BLaER1 (cell line): Measurements from ENCODE around the gene RRAS2.
"Not testable (repeated sequence)": the region's sequence is repeated elsewhere in the genome, so short reads cannot be mapped to it uniquely, and the experiment has no call there.

Source experiments
- H3K27ac ChIP-seq: shearing (Covaris generic); formaldehyde crosslinking; 2 replicates; pipeline ENCODE4 v1.8.1; 2022
- H3K27me3 ChIP-seq: shearing (Covaris generic); formaldehyde crosslinking; 2 replicates; pipeline ENCODE4 v1.8.1; 2022
- H3K36me3 ChIP-seq: shearing (Covaris generic); formaldehyde crosslinking; 2 replicates; pipeline ENCODE4 v1.8.1; 2022
- H3K4me1 ChIP-seq: shearing (Covaris generic); formaldehyde crosslinking; 2 replicates; pipeline ENCODE4 v1.8.1; 2022
- H3K4me2 ChIP-seq: shearing (Covaris generic); formaldehyde crosslinking; 2 replicates; pipeline ENCODE4 v1.8.1; 2022
- H3K4me3 ChIP-seq: shearing (Covaris generic); formaldehyde crosslinking; 2 replicates; pipeline ENCODE4 v1.8.1; 2022
- H3K9ac ChIP-seq: shearing (Covaris generic); formaldehyde crosslinking; 2 replicates; pipeline ENCODE4 v1.8.1; 2022
- H3K9me3 ChIP-seq: shearing (Covaris generic); formaldehyde crosslinking; 2 replicates; pipeline ENCODE4 v1.8.1; 2022
- H4K20me1 ChIP-seq: shearing (Covaris generic); formaldehyde crosslinking; 2 replicates; pipeline ENCODE4 v1.8.1; 2022
- Cebpa-rat ChIP-seq: shearing (Covaris generic); IDR thresholded peaks from 2 replicates; pipeline ENCODE4 v1.8.1; 2022

The RRAS2 gene

GRCh38 chr11:14345668-14346067, 13.3 kb downstream of the RRAS2 start:
- H3K36me3 ChIP-seq: peaks cover 4% of the 10 kb centered on the region; the same call in 1 of the 2 replicates
- no peak overlapping the region for H3K4me2 ChIP-seq
- no peaks in the 10 kb centered on the region for H4K20me1 ChIP-seq
- H3K4me3 ChIP-seq: no peak overlapping the region
- peaks cover 71% of the 10 kb centered on the region for H3K9me3 ChIP-seq
- no peak for TF ChIP-seq Cebpa-rat
- no peaks in the 10 kb centered on the region for H3K27me3 ChIP-seq
- peaks cover 19% of the 10 kb centered on the region for H3K4me1 ChIP-seq
- no peak overlapping the region for H3K27ac ChIP-seq
- H3K9ac ChIP-seq: no peak overlapping the region

- not testable (repeated sequence) for H3K27me3 ChIP-seq, H3K4me3 ChIP-seq, H3K9ac ChIP-seq, H3K27ac ChIP-seq, H3K4me2 ChIP-seq, H4K20me1 ChIP-seq, H3K36me3 ChIP-seq
- peaks cover 19% of the 10 kb centered on the region for H3K4me1 ChIP-seq
- H3K9me3 ChIP-seq: peaks cover 67% of the 10 kb centered on the region
These were observed 14.0 kb downstream of the RRAS2 start for GRCh38 chr11:14345016-14345415.

- Histone ChIP-seq H4K20me1 (no peaks in the 10 kb centered on the region), H3K9me3 (peaks cover 56% of the 10 kb centered on the region), H3K27me3 (no peaks in the 10 kb centered on the region), H3K4me3 (no peak overlapping the region), H3K4me2 (no peak overlapping the region), H3K4me1 (peaks cover 16% of the 10 kb centered on the region), H3K9ac (no peak overlapping the region), H3K27ac (no peak overlapping the region), H3K36me3 (peaks cover 4% of the 10 kb centered on the region; the same call in 1 of the 2 replicates)
- no peak for TF ChIP-seq Cebpa-rat
These were observed 16.1 kb downstream of the RRAS2 start for GRCh38 chr11:14342906-14343305.

GRCh38 chr11:14341968-14342367, 17.0 kb downstream of the RRAS2 start:
- Histone ChIP-seq H3K4me2 (no peak overlapping the region), H4K20me1 (no peaks in the 10 kb centered on the region), H3K4me1 (peaks cover 11% of the 10 kb centered on the region), H3K27ac (no peak overlapping the region), H3K27me3 (no peaks in the 10 kb centered on the region), H3K9me3 (peaks cover 55% of the 10 kb centered on the region), H3K4me3 (no peak overlapping the region), H3K9ac (no peak overlapping the region), H3K36me3 (0 out of 2 replicates have a peak, but pooled peaks cover 4% of the 10 kb centered on the region)
- no peak for TF ChIP-seq Cebpa-rat

GRCh38 chr11:14340721-14341120, 18.3 kb downstream of the RRAS2 start:
- no peak overlapping the region for H3K4me3 ChIP-seq
- peaks cover 54% of the 10 kb centered on the region for H3K9me3 ChIP-seq
- H3K36me3 ChIP-seq: no peaks in the 10 kb centered on the region
- H3K9ac ChIP-seq: no peak overlapping the region
- no peak overlapping the region for H3K4me2 ChIP-seq
- H3K27me3 ChIP-seq: no peaks in the 10 kb centered on the region
- TF ChIP-seq Cebpa-rat: no peak
- peaks cover 11% of the 10 kb centered on the region for H3K4me1 ChIP-seq
- H3K27ac ChIP-seq: no peak overlapping the region
- H4K20me1 ChIP-seq: no peaks in the 10 kb centered on the region

- TF ChIP-seq Cebpa-rat: no peak
- Histone ChIP-seq H3K36me3 (no peaks in the 10 kb centered on the region), H3K9me3 (peaks cover 42% of the 10 kb centered on the region), H3K9ac (no peak overlapping the region), H3K27ac (no peak overlapping the region), H4K20me1 (no peaks in the 10 kb centered on the region), H3K4me1 (peaks cover 11% of the 10 kb centered on the region), H3K4me2 (no peak overlapping the region), H3K27me3 (no peaks in the 10 kb centered on the region), H3K4me3 (no peak overlapping the region)
These were observed 19.6 kb downstream of the RRAS2 start for GRCh38 chr11:14339356-14339755.

- Histone ChIP-seq H4K20me1 (no peaks in the 10 kb centered on the region), H3K4me2 (no peak overlapping the region), H3K9ac (no peak overlapping the region), H3K9me3 (peaks cover 27% of the 10 kb centered on the region), H3K27me3 (no peaks in the 10 kb centered on the region), H3K4me3 (no peak overlapping the region), H3K4me1 (no peaks in the 10 kb centered on the region), H3K27ac (no peak overlapping the region), H3K36me3 (no peaks in the 10 kb centered on the region)
- no peak for TF ChIP-seq Cebpa-rat
These were observed 22.2 kb downstream of the RRAS2 start for GRCh38 chr11:14336507-14337503.

- Histone ChIP-seq H3K4me1 (no peaks in the 10 kb centered on the region), H3K9me3 (peaks cover 22% of the 10 kb centered on the region), H3K27me3 (no peaks in the 10 kb centered on the region), H3K4me3 (no peak overlapping the region), H3K36me3 (no peaks in the 10 kb centered on the region), H4K20me1 (no peaks in the 10 kb centered on the region), H3K4me2 (no peak overlapping the region), H3K9ac (no peak overlapping the region), H3K27ac (no peak overlapping the region)
- no peak for TF ChIP-seq Cebpa-rat
These were observed 23.3 kb downstream of the RRAS2 start for GRCh38 chr11:14335712-14336111.

GRCh38 chr11:14334893-14335292, 24.1 kb downstream of the RRAS2 start:
- no peaks in the 10 kb centered on the region for H3K4me1 ChIP-seq
- H4K20me1 ChIP-seq: no peaks in the 10 kb centered on the region
- H3K9me3 ChIP-seq: peaks cover 19% of the 10 kb centered on the region

GRCh38 chr11:14334192-14334591, 24.8 kb downstream of the RRAS2 start:
- H3K27me3 ChIP-seq: no peaks in the 10 kb centered on the region
- H3K36me3 ChIP-seq: no peaks in the 10 kb centered on the region
- no peak overlapping the region for H3K27ac ChIP-seq
- H4K20me1 ChIP-seq: no peaks in the 10 kb centered on the region
- H3K4me2 ChIP-seq: no peak overlapping the region
- no peak overlapping the region for H3K4me3 ChIP-seq
- TF ChIP-seq Cebpa-rat: no peak
- H3K9me3 ChIP-seq: peaks cover 19% of the 10 kb centered on the region
- no peaks in the 10 kb centered on the region for H3K4me1 ChIP-seq
- no peak overlapping the region for H3K9ac ChIP-seq

More at GRCh38 chr11:14334893-14335292, 24.1 kb downstream of the RRAS2 start:
- no peak overlapping the region for H3K4me3 ChIP-seq
- H3K4me2 ChIP-seq: no peak overlapping the region
- no peaks in the 10 kb centered on the region for H3K36me3 ChIP-seq
- no peak for TF ChIP-seq Cebpa-rat
- no peak overlapping the region for H3K9ac ChIP-seq
- H3K27me3 ChIP-seq: no peaks in the 10 kb centered on the region
- H3K27ac ChIP-seq: no peak overlapping the region
